Smooth muscle cell (in vitro differentiated cells): ENCODE data around the gene KLHL29. TPM values are rescaled to one million over a fixed set of nuclear protein-coding genes. Genes with fewer than 3 reads are reported as not detected.

Source experiments
- DNase-seq: peaks from one replicate; lab custom pipeline; 2025; ENCODE audit not compliant: unreplicated experiment; lab: John Stamatoyannopoulos, UW
- H2AFZ ChIP-seq: fragments of 200-600 bp; sonication (generic); 2 replicates; pipeline ENCODE4 v1.6.0; 2016; ENCODE audit warnings: antibody characterized with exemption, low read depth, mild to moderate bottlenecking
- H3F3A ChIP-seq: fragments of 200-600 bp; sonication (generic); 2 replicates; pipeline ENCODE4 v1.6.0; 2017; ENCODE audit warnings: antibody characterized with exemption, low read depth
- H3K27ac ChIP-seq: fragments of 200-600 bp; sonication (generic); 2 replicates; pipeline ENCODE4 v1.5.1; 2016; ENCODE audit warnings: low read depth, mild to moderate bottlenecking
- H3K27me3 ChIP-seq: fragments of 200-600 bp; sonication (generic); 2 replicates; pipeline ENCODE4 v1.6.1; 2016; ENCODE audit warnings: low read depth, mild to moderate bottlenecking
- H3K36me3 ChIP-seq: fragments of 200-600 bp; sonication (generic); 2 replicates; pipeline ENCODE4 v1.5.1; 2016; ENCODE audit warnings: low read depth
- H3K4me1 ChIP-seq: fragments of 200-600 bp; sonication (generic); 2 replicates; pipeline ENCODE4 v1.5.1; 2016; ENCODE audit warnings: low read depth
- H3K4me2 ChIP-seq: fragments of 200-600 bp; sonication (generic); 2 replicates; pipeline ENCODE4 v1.6.0; 2016; ENCODE audit warnings: mild to moderate bottlenecking
- H3K4me3 ChIP-seq: fragments of 200-600 bp; sonication (generic); 2 replicates; pipeline ENCODE4 v1.5.1; 2016; ENCODE audit warnings: mild to moderate bottlenecking
- H3K79me2 ChIP-seq: fragments of 200-600 bp; sonication (generic); 2 replicates; pipeline ENCODE4 v1.6.0; 2016; ENCODE audit warnings: low read depth, mild to moderate bottlenecking
- H3K9ac ChIP-seq: fragments of 200-600 bp; sonication (generic); 2 replicates; pipeline ENCODE4 v1.6.0; 2016; ENCODE audit warnings: low read depth
- H3K9me3 ChIP-seq: fragments of 200-600 bp; sonication (generic); replicated peaks from 2 replicates; pipeline ENCODE4 v1.5.1; 2016; ENCODE audit warnings: low read depth
- H4K20me1 ChIP-seq: fragments of 200-600 bp; sonication (generic); 2 replicates; pipeline ENCODE4 v1.6.0; 2016; ENCODE audit warnings: low read depth
- WGBS: methylation state at CpG from one replicate; pipeline ENCODE4 v1.1.7; 2016; ENCODE audit warnings: low lambda C conversion rate; 5-methylcytosine and 5-hydroxymethylcytosine counted together
- polyA plus RNA-seq: library from polyadenylated mRNA; unstranded; fragments of >200 nt; fragmentation: Nextera tagmentation; extraction: Ambion mirVana; gene quantifications from 2 replicates; pipeline ENCODE4 v1.2.1, GENCODE V29; 2016
- total RNA-seq: library from RNA; depleted of rRNA; stranded (reverse); fragments of >200 nt; gene quantifications from 2 replicates; pipeline ENCODE4 v1.2.3, GENCODE V29; 2014
- TF ChIP-seq, protein P1 (sequence below): fragments of 200-600 bp; sonication (generic); IDR thresholded peaks from 2 replicates; pipeline ENCODE4 v1.5.1; 2017; ENCODE audit warnings: borderline replicate concordance, mild to moderate bottlenecking, antibody characterized with exemption; ENCODE audit not compliant: insufficient read depth, poor library complexity, severe bottlenecking

KLHL29 gene
- total and polyA plus RNA-seq, 2 experiments from 2014 or later: 3.1 to 6.6 TPM

DNA sequence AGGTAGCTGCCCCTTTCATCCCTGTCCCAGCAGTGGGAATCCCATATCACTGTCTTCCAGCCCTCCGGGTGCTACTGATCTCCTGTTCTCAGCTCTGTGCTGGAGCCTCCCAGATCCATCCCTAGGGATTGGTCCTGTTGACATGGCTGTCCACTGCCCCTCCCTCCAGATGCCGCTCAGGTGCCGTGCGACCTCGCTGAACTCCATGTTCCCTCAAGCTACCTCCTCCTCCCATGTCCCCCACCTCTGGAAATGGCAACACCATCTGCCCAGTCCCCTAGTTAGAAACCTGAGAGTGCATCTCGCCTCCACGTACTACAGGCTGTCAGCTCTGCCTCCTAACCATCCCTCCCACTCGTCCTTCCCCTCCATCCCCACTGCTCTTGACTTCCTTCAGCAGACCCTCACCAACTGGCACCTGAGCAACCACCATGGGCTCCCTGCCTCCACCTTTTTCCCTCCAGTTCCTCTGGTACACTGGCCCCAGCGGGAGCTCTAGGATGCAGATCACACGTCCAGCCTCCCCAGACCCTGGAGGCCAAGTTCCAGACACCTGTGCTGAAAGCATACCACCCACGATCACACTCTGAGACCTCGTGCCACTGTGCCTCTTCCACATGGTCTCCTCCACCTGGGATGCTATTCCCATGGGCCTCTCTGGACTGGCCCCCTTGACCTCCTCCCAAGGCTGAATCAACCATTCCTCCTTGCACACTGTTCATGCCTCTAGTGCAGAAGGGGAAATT, 106.8 kb downstream of the KLHL29 start:
- H3K4me2 ChIP-seq: no peak overlapping the region
- TF ChIP-seq, protein P1, sequence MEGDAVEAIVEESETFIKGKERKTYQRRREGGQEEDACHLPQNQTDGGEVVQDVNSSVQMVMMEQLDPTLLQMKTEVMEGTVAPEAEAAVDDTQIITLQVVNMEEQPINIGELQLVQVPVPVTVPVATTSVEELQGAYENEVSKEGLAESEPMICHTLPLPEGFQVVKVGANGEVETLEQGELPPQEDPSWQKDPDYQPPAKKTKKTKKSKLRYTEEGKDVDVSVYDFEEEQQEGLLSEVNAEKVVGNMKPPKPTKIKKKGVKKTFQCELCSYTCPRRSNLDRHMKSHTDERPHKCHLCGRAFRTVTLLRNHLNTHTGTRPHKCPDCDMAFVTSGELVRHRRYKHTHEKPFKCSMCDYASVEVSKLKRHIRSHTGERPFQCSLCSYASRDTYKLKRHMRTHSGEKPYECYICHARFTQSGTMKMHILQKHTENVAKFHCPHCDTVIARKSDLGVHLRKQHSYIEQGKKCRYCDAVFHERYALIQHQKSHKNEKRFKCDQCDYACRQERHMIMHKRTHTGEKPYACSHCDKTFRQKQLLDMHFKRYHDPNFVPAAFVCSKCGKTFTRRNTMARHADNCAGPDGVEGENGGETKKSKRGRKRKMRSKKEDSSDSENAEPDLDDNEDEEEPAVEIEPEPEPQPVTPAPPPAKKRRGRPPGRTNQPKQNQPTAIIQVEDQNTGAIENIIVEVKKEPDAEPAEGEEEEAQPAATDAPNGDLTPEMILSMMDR: no peak
- WGBS: 93% methylated on average over 12 of the region's 12 CpGs
- H3K9me3 ChIP-seq: no peaks in the 10 kb centered on the region
- no peaks in the 10 kb centered on the region for H3F3A ChIP-seq
- H3K27me3 ChIP-seq: no peaks in the 10 kb centered on the region
- no peaks in the 10 kb centered on the region for H3K36me3 ChIP-seq
- peaks cover 8% of the 10 kb centered on the region for H3K4me1 ChIP-seq
- H3K27ac ChIP-seq: no peak overlapping the region
- no peak for DNase-seq
- peaks cover 48% of the 10 kb centered on the region for H4K20me1 ChIP-seq
- no peak overlapping the region for H3K9ac ChIP-seq
- no peak overlapping the region for H3K4me3 ChIP-seq
- H2AFZ ChIP-seq: no peak overlapping the region
- no peaks in the 10 kb centered on the region for H3K79me2 ChIP-seq

DNA sequence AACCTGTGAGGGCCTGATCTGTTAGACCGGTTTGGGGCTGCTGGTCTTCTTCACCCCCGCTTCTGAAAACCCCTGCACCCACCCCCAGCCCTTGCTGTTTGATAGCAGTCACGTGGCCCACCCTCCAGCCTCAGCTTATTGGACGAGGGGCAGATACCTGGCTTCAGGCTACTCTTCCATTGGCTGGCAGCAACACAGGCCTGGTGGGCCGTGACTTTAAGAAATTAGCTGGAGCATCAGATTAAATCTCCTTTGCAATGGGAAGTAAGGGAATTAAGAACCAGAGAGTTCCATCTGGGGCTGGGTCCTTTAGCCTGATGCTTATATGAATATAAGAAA, 107.3 kb downstream of the KLHL29 start:
- H3K27ac ChIP-seq: no peak overlapping the region
- H3K4me1 ChIP-seq: peaks cover 8% of the 10 kb centered on the region
- no peak overlapping the region for H3K9ac ChIP-seq
- no peak overlapping the region for H2AFZ ChIP-seq
- no peaks in the 10 kb centered on the region for H3K79me2 ChIP-seq
- H3K4me2 ChIP-seq: no peak overlapping the region
- no peaks in the 10 kb centered on the region for H3F3A ChIP-seq
- no peak overlapping the region for H3K4me3 ChIP-seq
- DNase-seq: no peak
- no peaks in the 10 kb centered on the region for H3K27me3 ChIP-seq
- 80% methylated on average over 5 of the region's 5 CpGs for WGBS
- no peaks in the 10 kb centered on the region for H3K36me3 ChIP-seq
- H3K9me3 ChIP-seq: no peaks in the 10 kb centered on the region
- peaks cover 42% of the 10 kb centered on the region for H4K20me1 ChIP-seq
- TF ChIP-seq, protein P1: no peak

DNA sequence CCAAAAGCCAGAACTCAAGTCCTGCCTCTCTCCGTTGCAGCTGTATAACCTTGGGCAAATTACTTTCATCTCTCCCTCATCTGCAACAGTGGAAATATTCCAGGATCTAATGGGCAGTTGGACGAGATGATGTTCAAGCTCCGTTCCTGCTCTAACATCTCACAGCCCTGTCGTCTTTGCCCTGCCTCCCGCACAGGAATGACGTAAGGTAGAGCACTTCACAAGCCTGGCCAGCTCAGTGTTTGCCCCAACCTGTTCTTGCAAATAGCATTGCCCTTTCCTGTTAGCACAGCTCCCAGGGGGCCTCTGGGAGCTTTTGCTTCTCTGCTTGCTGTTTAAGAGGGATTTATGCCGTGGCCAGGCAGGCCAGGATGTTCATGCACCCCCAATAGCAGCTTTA, 107.9 kb downstream of the KLHL29 start:
- H3K27me3 ChIP-seq: no peaks in the 10 kb centered on the region
- no peak overlapping the region for H3K9ac ChIP-seq
- H2AFZ ChIP-seq: no peak overlapping the region
- DNase-seq: no peak
- no peaks in the 10 kb centered on the region for H3F3A ChIP-seq
- WGBS: 70% methylated on average over 7 of the region's 7 CpGs
- no peak overlapping the region for H3K27ac ChIP-seq
- H3K79me2 ChIP-seq: no peaks in the 10 kb centered on the region
- no peaks in the 10 kb centered on the region for H3K9me3 ChIP-seq
- H3K4me2 ChIP-seq: peak overlapping the region; percentile 27
- H4K20me1 ChIP-seq: peaks cover 36% of the 10 kb centered on the region
- H3K4me3 ChIP-seq: no peak overlapping the region
- H3K36me3 ChIP-seq: no peaks in the 10 kb centered on the region
- TF ChIP-seq, protein P1: no peak
- H3K4me1 ChIP-seq: peaks cover 8% of the 10 kb centered on the region

DNA sequence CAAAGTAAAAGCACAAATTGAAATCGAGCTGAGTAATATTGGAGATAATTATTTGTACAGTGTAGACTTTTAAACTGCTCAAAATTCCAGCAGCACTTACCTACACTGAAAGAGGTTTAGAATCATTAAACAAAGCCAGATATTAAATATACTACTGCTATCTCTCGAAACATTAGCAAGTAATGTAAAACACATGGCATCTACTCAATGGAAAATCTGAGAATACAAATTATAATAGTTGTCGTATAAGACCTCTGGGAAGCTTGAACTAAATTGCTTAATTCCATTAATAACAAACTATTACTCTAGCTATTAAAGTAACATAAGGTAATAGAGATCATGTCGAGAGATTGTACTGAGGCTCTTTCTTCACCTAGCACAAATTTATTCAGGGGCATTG, 108.9 kb downstream of the KLHL29 start:
- H2AFZ ChIP-seq: no peak overlapping the region
- no peak overlapping the region for H3K27ac ChIP-seq
- H3K9me3 ChIP-seq: no peaks in the 10 kb centered on the region
- no peaks in the 10 kb centered on the region for H3F3A ChIP-seq
- H3K36me3 ChIP-seq: no peaks in the 10 kb centered on the region
- H3K27me3 ChIP-seq: no peaks in the 10 kb centered on the region
- peaks cover 35% of the 10 kb centered on the region for H4K20me1 ChIP-seq
- no peaks in the 10 kb centered on the region for H3K79me2 ChIP-seq
- TF ChIP-seq, protein P1: no peak
- H3K4me3 ChIP-seq: no peak overlapping the region
- WGBS: 96% methylated on average over 4 of the region's 4 CpGs
- no peak overlapping the region for H3K4me2 ChIP-seq
- no peak for DNase-seq
- no peak overlapping the region for H3K9ac ChIP-seq
- peaks cover 8% of the 10 kb centered on the region for H3K4me1 ChIP-seq
